Peyer's patch (tissue), 4 donors: Measurements from ENCODE around the gene LIMS2.

Experiments used
- CTCF ChIP-seq, 6 experiments: fragments of 450-650 bp in 4 of 6; fragments of 200-600 bp in 2 of 6; sonication (generic) in 1 of 6; IDR thresholded peaks; one replicate each; pipeline ENCODE4 v1.5.1; 2017 to 2019; ENCODE audit warnings: antibody characterized with exemption in 6 of 6, mild to moderate bottlenecking in 3 of 6, moderate library complexity in 1 of 6
- POLR2A ChIP-seq, 2 donors: fragments of 450-650 bp; IDR thresholded peaks; one replicate each; pipeline ENCODE4 v1.5.1; 2017; ENCODE audit warnings: antibody characterized with exemption in 2 of 2, mild to moderate bottlenecking in 2 of 2, moderate library complexity in 2 of 2

- TF ChIP-seq CTCF (IDR thresholded peaks at IDR 0.05): no peak
- no peak for TF ChIP-seq POLR2A (IDR thresholded peaks at IDR 0.05)
Observed at GRCh38 chr2:127618551-127619202, 56.7 kb downstream of the LIMS2 start.
